WERI-Rb-1 (cell line): ENCODE results near the gene DCANP1.

Experiments used
- DNase-seq: peaks from one replicate; pipeline ENCODE4 v3.0.0-alpha.2; 2020
- H3K27ac ChIP-seq: fragments of 250-450 bp; sonication (Bioruptor Pico); 2 replicates; pipeline ENCODE4 v1.5.1; 2020; ENCODE audit warnings: mild to moderate bottlenecking, moderate library complexity
- H3K27me3 ChIP-seq: fragments of 250-450 bp; sonication (Bioruptor Pico); 2 replicates; pipeline ENCODE4 v1.5.1; 2021; ENCODE audit warnings: mild to moderate bottlenecking, low read depth, moderate library complexity; ENCODE audit not compliant: insufficient read depth, severe bottlenecking
- H3K36me3 ChIP-seq: fragments of 250-450 bp; sonication (Bioruptor Pico); 2 replicates; pipeline ENCODE4 v1.5.1; 2020; ENCODE audit warnings: mild to moderate bottlenecking, moderate library complexity
- H3K4me3 ChIP-seq: 2 replicates; pipeline ENCODE4 v1.5.1; 2011; ENCODE audit warnings: low read depth, mild to moderate bottlenecking, control low read depth, low read length
- H3K9me3 ChIP-seq: fragments of 250-450 bp; sonication (Bioruptor Pico); 2 replicates; pipeline ENCODE4 v1.5.1; 2021; ENCODE audit warnings: mild to moderate bottlenecking, moderate library complexity; ENCODE audit not compliant: severe bottlenecking
- CTCF ChIP-seq: IDR thresholded peaks from 2 replicates; pipeline ENCODE4 v1.5.1; 2011; ENCODE audit warnings: low read depth, mild to moderate bottlenecking, control low read depth, inconsistent platforms, low read length

The DCANP1 gene

GRCh38 chr5:135444881-135445280 is 2.3 kb downstream of the DCANP1 start:
- H3K36me3 ChIP-seq: no peaks in the 10 kb centered on the region
- TF ChIP-seq CTCF: no peak
- DNase-seq: peak; percentile 2

GRCh38 chr5:135444360-135444759 is 2.8 kb downstream of the DCANP1 start:
- 0 out of 2 replicates have a peak, but pooled peaks have one; percentile 1 for TF ChIP-seq CTCF
- no peaks in the 10 kb centered on the region for H3K9me3 ChIP-seq
- H3K4me3 ChIP-seq: no peak overlapping the region
- no peaks in the 10 kb centered on the region for H3K36me3 ChIP-seq
- peak; percentile 10 for DNase-seq
- H3K27ac ChIP-seq: no peak overlapping the region
- H3K27me3 ChIP-seq: no peaks in the 10 kb centered on the region

More at GRCh38 chr5:135444881-135445280, 2.3 kb downstream of the DCANP1 start:
- no peak overlapping the region for H3K27ac ChIP-seq
- no peaks in the 10 kb centered on the region for H3K9me3 ChIP-seq
- no peak overlapping the region for H3K4me3 ChIP-seq
- H3K27me3 ChIP-seq: no peaks in the 10 kb centered on the region

GRCh38 chr5:135443161-135443960 is 3.8 kb downstream of the DCANP1 start:
- no peak for TF ChIP-seq CTCF

GRCh38 chr5:135442431-135443160 is 4.6 kb downstream of the DCANP1 start:
- TF ChIP-seq CTCF: no peak
- Histone ChIP-seq H3K27ac (no peak overlapping the region), H3K36me3 (no peaks in the 10 kb centered on the region), H3K9me3 (no peaks in the 10 kb centered on the region), H3K4me3 (no peak overlapping the region), H3K27me3 (no peaks in the 10 kb centered on the region)
- DNase-seq: peak; percentile 8

More at GRCh38 chr5:135443161-135443960, 3.8 kb downstream of the DCANP1 start:
- no peak overlapping the region for H3K27ac ChIP-seq
- no peaks in the 10 kb centered on the region for H3K9me3 ChIP-seq
- no peak overlapping the region for H3K4me3 ChIP-seq
- no peaks in the 10 kb centered on the region for H3K27me3 ChIP-seq
- DNase-seq: peak; percentile 17
- no peaks in the 10 kb centered on the region for H3K36me3 ChIP-seq

GRCh38 chr5:135441919-135442318 is 5.2 kb downstream of the DCANP1 start:
- no peak for TF ChIP-seq CTCF
- Histone ChIP-seq H3K9me3 (no peaks in the 10 kb centered on the region), H3K36me3 (no peaks in the 10 kb centered on the region), H3K27me3 (no peaks in the 10 kb centered on the region), H3K4me3 (no peak overlapping the region), H3K27ac (no peak overlapping the region)
- peak; percentile 1 for DNase-seq
